Inflammatory macrophage treated with lipopolysaccharide for 4 hours (primary cell): ENCODE measurements around the gene CYBC1.

ENCODE experiments used
- DNase-seq: peaks from one replicate; pipeline ENCODE4 v3.0.0-alpha.2; 2020

The CYBC1 gene

GRCh38 chr17:82446649-82447048, 3.9 kb downstream of the CYBC1 start:
- DNase-seq, result no peak

- no peak for DNase-seq
Measured at GRCh38 chr17:82446124-82446523, 4.4 kb downstream of the CYBC1 start.

- DNase-seq, result no peak
Measured at GRCh38 chr17:82445542-82445941, 5.0 kb downstream of the CYBC1 start.

GRCh38 chr17:82444941-82445521, 5.5 kb downstream of the CYBC1 start:
- no peak for DNase-seq

- DNase-seq, result no peak
Measured at GRCh38 chr17:82444284-82444893, 6.2 kb downstream of the CYBC1 start.

- no peak for DNase-seq
Measured at GRCh38 chr17:82443465-82444283, 6.9 kb downstream of the CYBC1 start.

GRCh38 chr17:82442643-82443464, 7.7 kb downstream of the CYBC1 start:
- DNase-seq, result no peak

- no peak for DNase-seq
Measured at GRCh38 chr17:82441691-82442487, 8.7 kb downstream of the CYBC1 start.

GRCh38 chr17:82440991-82441627, 9.4 kb downstream of the CYBC1 start:
- peak; percentile 51 for DNase-seq

- peak; percentile 68 for DNase-seq
Measured at GRCh38 chr17:82440469-82440981, 10.0 kb downstream of the CYBC1 start.

GRCh38 chr17:82439829-82440365, 10.7 kb downstream of the CYBC1 start:
- no peak for DNase-seq

- DNase-seq, result no peak
Measured at GRCh38 chr17:82439194-82439828, 11.2 kb downstream of the CYBC1 start.

GRCh38 chr17:82438401-82439193, 12.0 kb downstream of the CYBC1 start:
- no peak for DNase-seq

- no peak for DNase-seq
Measured at GRCh38 chr17:82437325-82437668, 13.3 kb downstream of the CYBC1 start.

- DNase-seq, result no peak
Measured at GRCh38 chr17:82436601-82437324, 13.8 kb downstream of the CYBC1 start.

GRCh38 chr17:82435601-82436583, 14.7 kb downstream of the CYBC1 start:
- no peak for DNase-seq

GRCh38 chr17:82435103-82435502, 15.4 kb downstream of the CYBC1 start:
- no peak for DNase-seq

- peak; percentile 28 for DNase-seq
Measured at GRCh38 chr17:82434216-82434565, 16.4 kb downstream of the CYBC1 start.
